Activated naive CD4-positive, alpha-beta T cell treated with anti-CD3 and anti-CD28 coated beads, Interleukin-2, amount 50 U/mL, for 16 hours (primary cell): Measurements from ENCODE around the gene KITLG.
"Not testable (repeated sequence)": the region's sequence is repeated elsewhere in the genome, so short reads cannot be mapped to it uniquely, and the experiment has no call there.

Source experiments
- DNase-seq: peaks from one replicate; pipeline ENCODE4 v3.0.0-alpha.2; 2020

The KITLG gene

GRCh38 chr12:88472248-88472647 lies 108.0 kb downstream of the KITLG start:
- no peak for DNase-seq

GRCh38 chr12:88471331-88472045 lies 108.8 kb downstream of the KITLG start:
- no peak for DNase-seq

GRCh38 chr12:88469154-88469553 lies 111.1 kb downstream of the KITLG start:
- DNase-seq, result no peak

DNA sequence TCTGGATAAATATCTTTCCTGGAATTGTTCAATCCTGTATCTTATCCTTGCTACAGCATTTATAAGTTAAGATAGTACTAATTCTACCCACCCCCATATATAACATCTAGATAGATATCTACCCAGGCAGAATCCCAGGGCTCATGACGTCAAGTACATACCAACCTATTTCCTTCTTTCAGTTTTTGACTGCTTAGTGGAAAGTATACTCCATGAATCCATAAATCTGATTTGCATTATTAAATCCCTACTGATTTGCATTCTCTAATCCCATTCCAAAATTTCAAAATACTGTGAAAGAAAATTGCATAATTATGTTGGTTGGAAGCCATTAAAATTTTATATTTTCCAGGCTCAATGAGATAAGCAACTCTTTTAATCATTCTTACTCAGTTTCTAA lies 111.7 kb downstream of the KITLG start:
- no peak for DNase-seq

DNA sequence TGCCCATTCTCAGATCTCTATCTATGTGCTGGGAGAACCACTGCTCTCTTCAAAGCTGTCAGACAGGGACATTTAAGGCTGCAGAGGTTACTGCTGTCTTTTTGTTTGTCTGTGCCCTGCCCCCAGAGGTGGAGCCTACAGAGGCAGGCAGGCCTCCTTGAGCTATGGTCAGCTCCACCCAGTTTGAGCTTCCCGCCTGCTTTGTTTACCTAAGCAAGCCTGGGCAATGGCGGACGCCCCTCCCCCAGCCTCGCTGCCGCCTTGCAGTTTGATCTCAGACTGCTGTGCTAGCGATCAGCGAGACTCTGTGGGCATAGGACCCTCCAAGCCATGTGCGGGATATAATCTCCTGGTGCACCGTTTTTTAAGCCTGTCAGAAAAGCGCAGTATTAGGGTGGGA lies 113.6 kb downstream of the KITLG start:
- DNase-seq, result not testable (repeated sequence)

DNA sequence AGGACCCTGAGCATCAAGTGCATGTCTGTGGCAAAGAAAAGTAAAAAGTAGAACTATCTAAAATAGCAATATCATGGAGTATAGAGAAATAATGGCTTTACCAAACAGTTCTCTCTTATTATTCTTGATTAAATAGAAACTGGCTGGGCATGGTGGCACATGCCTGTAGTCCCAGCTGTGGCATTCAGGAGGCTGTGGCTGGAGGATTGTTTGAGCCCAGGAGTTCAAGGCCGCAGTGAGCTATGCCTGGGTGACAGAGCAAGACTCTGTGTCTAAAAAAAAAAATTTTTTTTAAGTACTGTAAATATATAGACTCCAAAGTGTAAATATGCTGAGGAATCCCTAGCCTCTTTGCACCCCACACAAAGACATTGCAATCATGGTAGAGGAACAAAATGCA lies 121.9 kb downstream of the KITLG start:
- DNase-seq, result no peak

GRCh38 chr12:88453323-88453722 lies 126.9 kb downstream of the KITLG start:
- DNase-seq, result no peak

GRCh38 chr12:88451205-88451604 lies 129.1 kb downstream of the KITLG start:
- DNase-seq, result no peak

- DNase-seq, result no peak
Observed at GRCh38 chr12:88450136-88450535, 130.1 kb downstream of the KITLG start.

GRCh38 chr12:88448337-88448915 lies 131.8 kb downstream of the KITLG start:
- DNase-seq, result no peak

DNA sequence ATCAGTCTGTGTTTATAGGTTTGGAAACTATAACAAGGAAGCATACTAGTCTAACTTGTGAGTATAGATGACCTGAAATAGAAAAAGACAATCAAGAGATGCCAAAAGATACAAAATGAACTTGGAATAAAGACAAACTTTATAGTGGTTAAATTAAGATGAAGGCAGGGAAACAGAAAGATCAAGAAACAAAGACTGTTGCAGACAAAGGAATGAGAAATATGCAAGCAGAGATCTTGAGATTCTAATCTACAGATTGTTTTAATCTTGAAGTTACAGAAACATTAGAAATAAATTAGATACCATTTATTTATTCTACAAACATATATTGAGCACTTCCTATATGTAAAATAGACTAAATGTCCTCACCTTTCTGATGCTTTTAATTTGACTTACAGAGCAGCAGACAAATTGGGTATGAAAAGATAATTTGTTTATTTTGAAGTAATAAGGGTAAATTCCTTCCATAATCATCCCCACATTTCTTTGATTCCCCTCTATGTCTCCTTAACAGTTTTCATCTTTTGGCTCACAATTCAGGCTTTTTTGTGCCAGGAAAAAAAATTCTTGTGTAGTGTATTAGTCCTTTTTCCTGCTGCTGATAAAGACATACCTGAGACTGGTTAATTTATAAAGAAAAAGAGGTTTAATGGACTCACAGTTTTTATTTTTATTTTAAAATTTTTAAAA lies 134.4 kb downstream of the KITLG start:
- no peak for DNase-seq

DNA sequence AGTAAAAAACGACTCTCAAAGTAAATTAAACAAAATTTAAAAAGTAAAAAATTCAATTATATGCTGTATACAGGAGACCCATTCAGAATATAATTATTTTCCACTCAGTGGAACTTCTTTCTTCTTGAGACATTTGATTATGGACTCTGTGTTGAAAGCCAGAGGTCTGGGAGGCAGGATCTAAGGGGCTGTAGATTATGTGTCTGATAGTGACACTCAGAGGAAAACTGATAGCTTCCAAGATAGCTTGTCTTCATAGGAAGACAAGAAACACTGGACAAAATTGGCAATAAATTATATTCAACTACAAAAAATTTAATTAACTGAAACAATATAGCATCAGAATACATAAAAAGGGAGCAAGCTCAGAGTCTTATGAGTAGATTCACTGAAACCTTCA lies 135.8 kb downstream of the KITLG start:
- DNase-seq, result no peak
